CD1c-positive myeloid dendritic cell (primary cell): Measurements from ENCODE around the gene CHRNG.
"Not testable (repeated sequence)": the region's sequence is repeated elsewhere in the genome, so short reads cannot be mapped to it uniquely, and the experiment has no call there.

Experiments
- DNase-seq: peaks from one replicate; pipeline ENCODE4 v3.0.0-alpha.2; 2016; ENCODE audit errors: extremely low spot score

Gene CHRNG

DNA sequence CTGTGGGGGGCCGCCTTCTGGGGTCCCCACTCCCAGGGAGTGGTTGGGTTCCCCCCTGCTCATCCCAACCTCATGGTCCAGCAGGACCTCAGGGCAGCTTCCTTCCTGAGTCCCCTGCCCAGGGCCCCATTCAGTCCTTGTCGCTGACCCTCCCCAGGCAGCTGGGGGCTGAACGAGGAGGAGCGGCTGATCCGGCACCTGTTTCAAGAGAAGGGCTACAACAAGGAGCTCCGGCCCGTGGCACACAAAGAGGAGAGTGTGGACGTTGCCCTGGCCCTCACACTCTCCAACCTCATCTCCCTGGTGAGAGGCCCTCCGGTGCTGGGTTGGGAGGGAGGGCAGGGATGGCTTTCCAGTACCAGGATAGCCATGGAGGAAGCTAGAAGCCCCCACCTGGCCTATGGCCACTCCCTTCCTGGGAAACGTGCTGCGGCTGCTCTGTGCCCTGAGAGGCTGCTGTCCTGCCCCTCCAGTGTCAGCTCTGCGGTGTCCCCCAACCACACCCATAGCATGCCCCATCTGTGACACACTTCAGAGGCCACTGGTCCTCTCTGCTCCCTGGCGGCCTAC is 13.0 kb upstream of the CHRNG start:
- no peak for DNase-seq

DNA sequence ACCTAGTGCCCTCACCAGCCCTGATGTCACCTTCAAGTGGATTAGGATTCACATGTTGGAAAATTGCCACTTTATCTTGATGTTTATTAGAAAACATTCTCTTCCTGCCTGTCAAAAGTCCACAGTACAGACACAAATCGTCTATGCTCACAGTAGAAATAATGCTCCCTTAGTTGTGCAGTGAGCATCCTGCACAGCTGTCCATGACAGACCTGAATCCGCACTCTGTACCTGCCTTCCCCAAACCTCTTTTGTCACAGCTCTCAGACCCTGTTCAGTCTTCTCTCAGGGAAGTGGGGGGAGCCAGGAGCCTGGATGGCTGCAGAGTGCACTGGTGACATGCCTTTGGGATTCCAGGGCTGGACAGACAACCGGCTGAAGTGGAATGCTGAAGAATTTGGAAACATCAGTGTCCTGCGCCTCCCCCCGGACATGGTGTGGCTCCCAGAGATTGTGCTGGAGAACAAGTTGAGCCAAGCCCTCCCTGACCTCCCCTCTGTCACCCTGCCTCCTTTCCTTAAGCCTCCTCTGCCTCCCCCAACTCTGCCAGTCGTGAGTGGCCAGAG is 11.5 kb upstream of the CHRNG start:
- DNase-seq, result no peak

DNA sequence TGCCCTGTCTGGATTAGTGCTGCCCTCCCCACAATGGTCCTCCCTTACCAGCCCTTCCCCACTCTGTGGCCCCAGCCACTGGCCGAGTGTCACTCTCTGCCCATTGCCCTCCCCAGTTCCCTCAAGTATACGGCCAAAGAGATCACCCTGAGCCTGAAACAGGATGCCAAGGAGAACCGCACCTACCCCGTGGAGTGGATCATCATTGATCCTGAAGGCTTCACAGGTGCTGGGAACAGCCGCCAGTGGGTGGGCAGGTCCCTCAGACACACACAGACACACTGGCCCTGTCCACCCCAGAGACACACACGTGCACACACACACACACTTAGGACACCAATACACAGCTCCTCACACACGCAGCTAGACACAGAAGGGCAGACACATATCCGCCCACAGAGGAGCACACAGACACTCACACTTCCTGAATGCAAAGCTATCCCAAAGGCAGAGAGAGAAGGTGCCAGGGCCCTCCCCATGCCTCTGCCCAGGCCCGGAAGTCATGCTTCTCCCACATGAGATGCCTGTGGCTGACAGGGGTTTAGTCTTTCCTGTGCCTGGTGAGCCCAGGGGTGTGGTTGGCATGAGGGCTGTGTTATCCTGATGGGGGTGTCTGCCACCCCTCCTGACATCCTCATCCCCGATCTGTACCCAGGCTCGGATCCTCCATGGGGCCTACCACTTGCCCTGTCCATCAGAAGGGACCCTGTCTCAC is 10.6 kb upstream of the CHRNG start:
- DNase-seq, result peak; percentile 65

DNA sequence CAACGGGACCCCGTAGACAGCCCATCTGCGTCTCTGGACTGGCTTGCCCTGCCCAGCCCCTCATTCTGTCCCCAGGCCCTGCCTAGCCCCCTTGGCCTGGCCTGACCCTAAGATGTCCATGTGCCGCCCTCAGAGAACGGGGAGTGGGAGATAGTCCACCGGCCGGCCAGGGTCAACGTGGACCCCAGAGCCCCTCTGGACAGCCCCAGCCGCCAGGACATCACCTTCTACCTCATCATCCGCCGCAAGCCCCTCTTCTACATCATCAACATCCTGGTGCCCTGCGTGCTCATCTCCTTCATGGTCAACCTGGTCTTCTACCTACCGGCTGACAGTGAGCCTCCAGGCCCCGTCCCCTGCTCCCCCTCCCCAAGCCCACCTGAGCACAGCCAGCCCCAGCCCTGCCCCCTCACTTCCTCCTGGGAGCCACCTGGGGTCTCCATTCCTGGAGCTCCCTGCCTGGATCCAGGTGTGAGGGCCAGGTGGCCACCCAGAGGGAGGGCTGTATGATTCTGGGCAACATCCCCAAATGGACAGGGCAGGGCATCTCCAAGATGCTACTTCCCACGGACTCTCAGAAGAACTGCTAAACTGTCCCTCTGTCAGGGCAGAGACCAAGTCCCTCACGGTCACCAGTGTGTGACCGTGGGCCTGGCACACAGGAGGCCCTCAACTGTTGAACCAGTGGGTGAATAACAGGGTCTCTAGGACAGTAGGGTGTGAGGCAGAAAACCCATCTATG is 9.5 kb upstream of the CHRNG start:
- DNase-seq, result no peak

DNA sequence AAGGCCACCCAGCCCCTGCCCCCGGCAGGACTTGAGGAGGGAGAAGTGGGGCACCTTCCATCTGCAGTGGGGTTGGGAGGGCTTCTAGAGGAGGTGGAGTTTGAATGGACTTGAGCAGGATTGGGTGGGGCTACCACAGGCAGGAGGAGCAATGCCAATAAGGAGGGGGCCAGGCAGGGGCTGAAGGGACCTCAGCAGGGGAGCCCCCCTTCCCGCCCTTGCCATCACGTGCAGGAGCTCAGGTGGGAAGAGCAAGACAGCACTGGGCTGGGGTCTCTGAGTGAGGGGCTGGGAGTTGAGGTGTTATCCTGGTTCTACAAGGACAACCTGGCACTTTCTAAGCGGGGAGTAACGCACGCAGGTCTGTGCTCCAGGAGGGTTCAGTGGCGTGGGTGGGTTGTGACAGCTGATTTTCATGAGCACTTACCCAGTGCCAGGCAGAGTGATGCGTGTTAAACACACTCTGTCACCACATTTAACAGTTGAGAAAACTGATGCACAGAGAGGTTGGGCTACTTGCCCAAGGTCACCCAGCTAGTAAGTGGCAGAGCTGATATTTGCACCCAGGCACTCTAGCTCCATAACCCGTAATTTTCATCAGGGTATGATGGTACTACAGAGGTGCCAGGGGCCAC is 8.7 kb upstream of the CHRNG start:
- DNase-seq, result no peak

DNA sequence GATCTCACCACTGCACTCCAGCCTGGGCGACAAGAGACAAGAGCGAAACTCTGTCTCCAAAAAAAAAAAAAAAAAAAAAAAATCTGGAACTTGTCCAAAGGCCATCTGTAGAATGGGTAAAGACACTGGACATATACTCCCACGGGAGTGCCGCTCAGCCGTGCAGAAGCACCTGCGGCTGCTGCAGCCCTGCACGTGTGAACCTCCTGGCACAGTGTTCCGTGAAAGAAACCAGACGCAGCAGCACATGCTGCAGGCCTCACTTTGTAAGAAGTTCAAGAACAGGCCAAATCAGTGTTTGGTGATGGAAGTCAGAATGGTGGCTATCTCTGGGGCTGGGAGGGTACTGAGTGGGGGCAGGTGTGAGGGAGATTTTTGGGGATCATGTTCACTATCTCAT is 7.1 kb upstream of the CHRNG start:
- no peak for DNase-seq

DNA sequence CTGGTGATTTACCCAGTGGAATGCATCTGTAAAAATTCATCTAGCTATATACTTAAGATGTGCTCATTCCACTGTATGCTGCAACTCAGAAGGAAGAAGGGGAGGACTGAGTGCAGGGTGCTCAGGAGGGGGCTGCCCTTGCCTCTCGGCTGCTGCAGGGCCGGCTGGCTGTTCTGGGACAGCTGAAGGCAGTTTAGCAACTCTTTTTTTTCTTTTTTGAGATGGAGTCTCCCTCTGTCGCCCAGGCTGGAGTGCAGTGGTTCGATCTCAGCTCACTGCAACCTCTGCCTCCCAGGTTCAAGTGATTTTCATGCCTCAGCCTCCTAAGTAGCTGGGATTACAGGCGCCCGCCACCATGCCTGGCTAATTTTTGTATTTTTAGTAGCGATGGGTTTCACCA is 6.7 kb upstream of the CHRNG start:
- DNase-seq, result not testable (repeated sequence)

DNA sequence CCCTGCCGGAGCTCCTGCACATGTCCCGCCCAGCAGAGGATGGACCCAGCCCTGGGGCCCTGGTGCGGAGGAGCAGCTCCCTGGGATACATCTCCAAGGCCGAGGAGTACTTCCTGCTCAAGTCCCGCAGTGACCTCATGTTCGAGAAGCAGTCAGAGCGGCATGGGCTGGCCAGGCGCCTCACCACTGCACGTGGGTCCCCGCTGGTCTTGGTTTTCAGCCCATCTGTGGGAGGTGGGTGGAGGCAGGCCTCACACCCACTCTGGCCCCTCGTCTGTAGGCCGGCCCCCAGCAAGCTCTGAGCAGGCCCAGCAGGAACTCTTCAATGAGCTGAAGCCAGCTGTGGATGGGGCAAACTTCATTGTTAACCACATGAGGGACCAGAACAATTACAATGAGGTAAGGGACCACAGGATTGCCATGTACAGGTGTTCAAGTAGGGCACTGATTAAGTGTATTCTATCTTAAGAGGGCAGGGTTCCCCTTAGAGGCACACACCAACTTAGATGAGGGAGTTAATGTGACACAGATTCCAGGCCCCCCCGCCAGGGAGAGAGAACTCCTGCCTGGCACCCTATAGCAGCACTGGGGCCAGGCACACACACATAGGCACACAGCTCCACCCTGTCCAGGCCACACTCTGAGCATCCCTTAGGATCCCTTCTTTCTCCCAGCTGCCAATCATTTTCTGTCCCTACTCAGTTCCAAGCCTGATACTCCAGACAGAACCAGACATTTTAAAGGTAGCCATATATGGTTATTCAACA is 5.4 kb upstream of the CHRNG start:
- DNase-seq, result peak; percentile 19

DNA sequence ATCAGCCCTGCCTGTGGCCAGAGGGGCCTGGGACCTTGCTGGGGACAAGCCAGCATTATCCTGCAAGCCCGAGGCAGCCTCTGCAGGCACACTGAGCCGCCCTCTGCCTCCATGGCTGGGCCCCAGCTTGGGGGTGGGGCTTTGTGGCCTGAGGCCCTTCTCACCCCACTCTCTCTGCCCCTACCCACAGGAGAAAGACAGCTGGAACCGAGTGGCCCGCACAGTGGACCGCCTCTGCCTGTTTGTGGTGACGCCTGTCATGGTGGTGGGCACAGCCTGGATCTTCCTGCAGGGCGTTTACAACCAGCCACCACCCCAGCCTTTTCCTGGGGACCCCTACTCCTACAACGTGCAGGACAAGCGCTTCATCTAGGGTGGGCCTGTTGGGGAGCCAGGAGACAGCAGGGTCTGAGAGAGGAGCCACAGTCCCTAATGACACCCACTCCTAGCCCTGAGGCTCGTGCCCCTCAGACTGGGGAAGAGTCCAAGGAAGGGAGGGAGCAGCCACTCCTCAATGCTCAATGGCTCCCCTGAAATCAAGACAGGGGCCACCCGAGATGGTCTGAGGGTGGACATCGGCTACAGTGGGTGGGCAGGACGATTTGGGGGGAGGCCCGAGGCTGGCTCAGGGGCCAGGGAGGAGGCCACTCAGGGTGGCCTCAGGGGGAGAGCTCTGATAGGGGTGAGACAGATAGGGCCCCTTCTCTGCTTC is 4.4 kb upstream of the CHRNG start:
- DNase-seq, result no peak

DNA sequence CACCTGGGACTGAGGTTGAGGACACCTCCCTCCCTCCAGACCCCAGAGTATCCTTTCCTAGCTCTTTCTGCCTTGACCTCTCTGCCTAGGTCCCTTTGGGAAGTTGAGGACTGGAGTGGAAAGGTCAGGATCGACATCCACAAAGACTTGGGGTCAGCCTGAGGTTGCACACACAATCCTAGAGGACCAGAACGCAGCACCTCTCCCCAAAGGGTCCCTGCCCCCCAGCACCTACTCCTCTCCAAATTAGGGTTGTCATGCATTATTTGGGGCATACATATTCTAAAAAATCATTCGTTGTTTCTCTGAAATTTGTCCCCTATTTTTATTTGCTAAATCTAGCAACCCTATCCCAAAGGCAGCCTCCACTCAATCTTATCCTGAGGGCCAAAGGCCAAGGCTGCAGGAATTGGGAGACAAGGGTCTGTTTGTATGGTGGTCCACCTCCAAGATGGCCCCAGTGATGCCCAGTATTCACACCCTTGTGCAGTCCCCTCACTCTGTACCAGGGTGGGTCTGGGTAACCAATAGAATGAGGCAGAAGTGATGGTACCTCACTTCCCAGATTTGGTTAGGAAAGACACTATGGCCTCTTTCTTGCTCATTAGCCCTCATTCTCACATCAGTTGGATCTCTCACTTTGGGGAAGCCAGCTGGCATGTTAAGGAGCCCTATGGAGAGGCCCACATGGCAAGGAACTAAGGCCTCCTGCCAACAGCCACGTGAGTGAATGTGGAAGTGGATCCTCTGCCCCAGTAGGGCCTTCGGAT is 3.5 kb upstream of the CHRNG start:
- peak; percentile 30 for DNase-seq

DNA sequence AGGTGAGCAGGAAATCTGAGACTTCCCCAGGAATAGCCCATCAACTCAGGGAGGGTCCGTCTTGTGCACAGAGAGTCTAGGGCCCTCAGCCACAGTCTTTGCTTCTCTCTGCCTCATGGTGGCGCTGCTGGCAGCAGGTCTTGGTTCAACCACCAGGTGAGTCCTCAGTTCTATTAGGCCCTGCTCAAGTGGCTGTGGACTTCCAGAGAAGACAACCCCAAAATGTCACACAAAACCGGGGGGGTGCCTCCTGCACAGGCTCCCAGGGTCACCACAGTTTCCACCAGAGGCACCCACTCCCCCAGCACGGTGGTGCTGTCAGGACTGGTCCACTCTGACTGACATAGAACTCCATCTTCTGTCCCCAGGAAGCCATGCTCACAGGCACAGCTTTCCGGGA is 2.4 kb upstream of the CHRNG start:
- DNase-seq, result no peak

DNA sequence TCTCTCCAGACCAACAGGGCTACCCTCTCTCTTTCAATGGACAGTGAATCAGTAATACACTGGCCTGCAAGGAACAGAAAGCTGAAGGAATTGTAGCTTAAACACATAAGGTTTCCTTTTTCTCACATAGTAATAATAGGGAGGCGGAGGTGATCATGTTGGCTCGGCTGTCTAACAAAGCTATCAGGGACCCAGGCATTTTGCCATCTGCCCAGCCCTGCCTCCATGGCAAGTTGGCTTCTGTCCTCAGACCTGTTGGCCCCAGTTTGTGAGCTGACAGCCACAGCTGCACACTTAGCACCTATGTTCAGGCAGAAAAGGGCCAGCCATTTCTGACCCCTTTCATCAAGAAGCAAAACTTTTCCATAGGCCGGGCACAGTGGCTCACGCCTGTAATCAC is 2.0 kb upstream of the CHRNG start:
- DNase-seq, result no peak

DNA sequence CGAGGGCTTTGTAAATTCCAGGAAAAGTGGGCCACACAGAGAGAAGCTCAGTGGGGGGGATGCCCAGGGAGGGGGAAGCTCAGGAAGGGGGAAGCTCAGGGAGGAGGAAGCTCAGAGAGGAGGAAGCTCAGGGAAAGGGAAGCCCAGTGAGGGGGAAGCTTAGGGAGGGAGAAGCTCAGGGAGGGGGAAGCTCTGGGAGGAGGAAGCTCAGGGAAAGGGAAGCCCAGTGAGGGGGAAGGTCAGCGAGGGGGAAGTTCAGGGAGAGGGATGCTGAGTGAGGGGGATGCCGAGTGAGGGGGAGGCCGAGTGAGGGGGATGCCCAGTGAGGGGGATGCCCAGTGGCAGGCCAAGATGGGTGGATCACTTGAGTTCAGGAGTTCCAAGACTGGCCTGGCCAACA is 821 bp upstream of the CHRNG start:
- DNase-seq, result peak; percentile 81

DNA sequence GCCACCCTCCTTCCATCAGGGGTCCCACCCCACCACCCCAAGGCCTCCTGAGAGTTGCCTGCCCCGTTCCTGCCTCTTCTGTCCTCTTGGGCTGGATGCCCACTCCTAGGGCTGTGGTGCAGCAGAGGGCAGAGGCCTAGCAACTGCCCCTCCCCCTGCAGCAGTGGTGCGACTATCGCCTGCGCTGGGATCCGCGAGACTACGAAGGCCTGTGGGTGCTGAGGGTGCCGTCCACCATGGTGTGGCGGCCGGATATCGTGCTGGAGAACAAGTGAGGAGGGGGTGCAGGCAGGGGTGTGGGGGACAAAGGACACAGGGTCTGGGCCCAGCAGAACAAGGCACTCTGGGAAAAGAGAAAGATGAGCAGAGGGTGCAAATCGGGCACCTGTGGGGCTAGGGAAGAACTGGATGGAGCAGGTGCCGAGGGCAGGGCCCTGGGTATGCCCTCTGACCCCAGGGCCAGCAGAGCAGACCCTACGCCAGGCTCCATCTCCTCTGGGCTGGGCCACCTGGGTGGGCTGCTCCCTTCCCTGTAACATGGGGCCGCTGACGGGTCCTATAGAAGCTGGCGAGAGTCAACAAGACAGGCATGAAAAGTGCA is 1.0 kb downstream of the CHRNG start:
- no peak for DNase-seq

DNA sequence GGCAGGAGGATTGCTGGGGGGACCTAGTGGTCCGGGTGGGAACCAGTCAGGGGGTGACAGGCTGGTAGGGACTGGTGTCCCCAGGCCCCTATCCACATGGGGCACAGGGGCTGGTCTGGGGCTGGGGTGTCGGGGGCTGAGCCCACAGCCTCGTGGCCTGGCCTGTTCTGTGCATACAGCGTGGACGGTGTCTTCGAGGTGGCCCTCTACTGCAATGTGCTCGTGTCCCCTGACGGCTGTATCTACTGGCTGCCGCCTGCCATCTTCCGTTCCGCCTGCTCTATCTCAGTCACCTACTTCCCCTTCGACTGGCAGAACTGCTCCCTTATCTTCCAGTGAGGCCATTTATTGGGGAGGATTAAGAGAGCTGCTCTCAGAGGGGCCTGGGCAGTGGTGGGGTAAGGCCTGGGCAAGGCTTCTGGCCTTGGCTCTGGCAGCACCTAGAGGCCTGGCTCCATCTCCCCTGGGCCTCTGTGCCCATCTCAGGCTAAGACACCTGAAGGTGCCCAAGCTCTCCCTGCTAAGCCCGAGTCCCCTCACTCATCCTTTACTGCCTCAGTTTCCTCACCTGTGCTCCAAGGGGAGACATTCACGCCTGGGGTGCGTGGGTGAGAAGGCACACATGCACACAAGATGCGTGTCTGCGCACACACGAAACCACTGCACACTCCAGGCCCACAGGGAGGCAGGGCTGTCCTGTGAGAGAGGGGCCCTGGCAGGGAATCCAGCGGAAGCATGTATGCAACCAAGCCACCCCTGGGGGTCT is 1.9 kb downstream of the CHRNG start:
- peak; percentile 25 for DNase-seq

DNA sequence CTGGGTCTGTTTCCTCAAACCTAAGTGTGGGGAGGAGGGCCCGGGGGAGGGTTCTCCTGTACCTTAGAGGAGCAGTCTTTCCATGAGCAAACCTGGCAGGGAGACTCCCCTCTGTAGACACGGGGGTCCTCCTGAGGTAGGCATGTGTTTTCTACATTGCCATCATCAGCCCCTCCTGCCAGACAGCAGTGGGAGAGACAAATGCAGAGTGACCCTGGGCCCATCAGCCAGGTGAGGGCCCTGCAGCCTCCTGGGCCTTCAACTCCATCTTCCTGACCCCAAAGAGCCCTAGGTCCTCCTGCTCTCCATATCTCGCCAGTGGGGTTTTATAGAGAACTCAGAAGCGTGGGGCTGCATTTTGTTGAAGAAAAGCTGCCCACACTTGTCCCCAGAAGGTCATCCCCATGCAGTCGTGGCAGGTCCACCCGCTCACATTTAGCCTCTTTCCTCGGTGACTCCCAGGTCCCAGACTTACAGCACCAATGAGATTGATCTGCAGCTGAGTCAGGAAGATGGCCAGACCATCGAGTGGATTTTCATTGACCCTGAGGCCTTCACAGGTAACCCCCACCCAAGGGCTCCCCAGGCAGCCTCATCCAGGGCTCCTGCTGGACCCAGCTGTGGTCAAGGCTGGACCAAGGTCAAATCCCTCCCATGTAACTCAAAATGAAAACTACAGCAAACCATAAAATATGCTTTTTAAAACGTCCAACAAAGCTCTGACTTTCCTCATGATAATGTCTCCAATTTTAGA is 2.6 kb downstream of the CHRNG start:
- DNase-seq, result no peak

DNA sequence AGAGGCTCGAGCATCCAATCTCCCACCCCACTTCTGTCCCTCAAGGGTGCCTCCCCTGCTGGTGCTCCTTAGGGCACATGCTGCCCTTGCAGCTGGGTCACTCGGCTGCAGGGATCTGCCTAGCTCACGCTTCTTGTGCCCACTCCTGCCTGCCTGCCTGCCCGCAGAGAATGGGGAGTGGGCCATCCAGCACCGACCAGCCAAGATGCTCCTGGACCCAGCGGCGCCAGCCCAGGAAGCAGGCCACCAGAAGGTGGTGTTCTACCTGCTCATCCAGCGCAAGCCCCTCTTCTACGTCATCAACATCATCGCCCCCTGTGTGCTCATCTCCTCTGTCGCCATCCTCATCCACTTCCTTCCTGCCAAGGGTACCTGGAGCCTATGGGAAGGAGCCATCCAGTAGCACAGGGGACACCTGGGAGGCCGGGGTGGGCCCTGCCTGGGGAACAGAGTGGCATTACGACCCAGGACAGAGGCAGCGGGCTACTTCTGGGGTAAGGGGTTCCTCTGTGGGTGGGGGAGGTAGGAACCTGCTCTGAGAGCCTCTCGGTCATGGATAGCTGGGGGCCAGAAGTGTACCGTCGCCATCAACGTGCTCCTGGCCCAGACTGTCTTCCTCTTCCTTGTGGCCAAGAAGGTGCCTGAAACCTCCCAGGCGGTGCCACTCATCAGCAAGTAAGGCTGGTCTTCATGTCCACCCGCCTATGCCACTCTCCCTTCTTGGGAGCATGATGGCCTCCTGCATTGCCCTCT is 3.4 kb downstream of the CHRNG start:
- no peak for DNase-seq

DNA sequence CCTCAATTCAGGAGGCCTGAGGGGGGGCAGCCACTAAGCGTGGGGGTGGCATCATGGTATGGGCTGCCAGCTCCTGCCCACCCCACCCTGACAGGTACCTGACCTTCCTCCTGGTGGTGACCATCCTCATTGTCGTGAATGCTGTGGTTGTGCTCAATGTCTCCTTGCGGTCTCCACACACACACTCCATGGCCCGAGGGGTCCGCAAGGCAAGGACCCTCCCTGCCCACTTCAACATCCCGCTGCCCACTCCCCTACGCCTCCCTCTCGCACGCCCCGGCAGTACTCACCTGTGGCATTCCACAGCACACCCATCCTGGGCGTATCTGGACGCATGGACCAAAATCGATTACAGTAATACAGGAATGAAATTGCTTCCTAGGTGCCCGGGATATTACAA is 4.0 kb downstream of the CHRNG start:
- no peak for DNase-seq
